HepG2 (cell line): ENCODE measurements around the gene BLVRA. TPM values are rescaled to one million over a fixed set of nuclear protein-coding genes. Genes with fewer than 3 reads are reported as not detected.

ENCODE experiments used
- EHMT2 ChIP-seq: fragments of 200-600 bp; sonication (generic); IDR thresholded peaks from 2 replicates; pipeline ENCODE4 v1.7.0; 2017; ENCODE audit warnings: antibody characterized with exemption, low read depth, low read length, borderline replicate concordance
- ELF3 ChIP-seq: IDR thresholded peaks from 2 replicates; pipeline ENCODE4 v1.6.1; 2016; ENCODE audit warnings: missing genetic modification reagents, missing compliant biosample characterization
- ELF4 ChIP-seq: sonication (generic); formaldehyde crosslinking; IDR thresholded peaks from 2 replicates; pipeline ENCODE4 v1.5.0; 2020; ENCODE audit warnings: missing genetic modification reagents, mild to moderate bottlenecking, moderate library complexity, borderline replicate concordance
- FLYWCH1 ChIP-seq: sonication (generic); formaldehyde crosslinking; IDR thresholded peaks from 2 replicates; pipeline ENCODE4 v1.8.1; 2023; ENCODE audit warnings: mild to moderate bottlenecking, missing genetic modification reagents
- HHEX ChIP-seq: IDR thresholded peaks from 2 replicates; pipeline ENCODE4 v1.6.1; 2016; ENCODE audit warnings: control low read depth
- MBD4 ChIP-seq: IDR thresholded peaks from 2 replicates; pipeline ENCODE4 v1.6.1; 2012; ENCODE audit warnings: low read length, inconsistent platforms, borderline replicate concordance
- MEF2D ChIP-seq: sonication (generic); formaldehyde crosslinking; IDR thresholded peaks from 2 replicates; pipeline ENCODE4 v1.5.1; 2020; ENCODE audit warnings: mild to moderate bottlenecking, missing genetic modification reagents
- NFATC3 ChIP-seq: sonication (generic); formaldehyde crosslinking; IDR thresholded peaks from 2 replicates; pipeline ENCODE4 v1.5.1; 2020; ENCODE audit warnings: mild to moderate bottlenecking, missing genetic modification reagents
- NFE2L1 ChIP-seq: sonication (generic); formaldehyde crosslinking; IDR thresholded peaks from 2 replicates; pipeline ENCODE4 v1.4.0; 2020; ENCODE audit warnings: missing genetic modification reagents, mild to moderate bottlenecking, borderline replicate concordance
- ONECUT2 ChIP-seq: sonication (generic); formaldehyde crosslinking; IDR thresholded peaks from 2 replicates; pipeline ENCODE4 v1.4.0; 2020; ENCODE audit warnings: missing genetic modification reagents
- PHB2 ChIP-seq: fragments of 450-650 bp; IDR thresholded peaks from 2 replicates; pipeline ENCODE4 v1.6.1; 2018; ENCODE audit not compliant: partially characterized antibody
- SETDB1 ChIP-seq: sonication (generic); formaldehyde crosslinking; IDR thresholded peaks from 2 replicates; pipeline ENCODE4 v1.5.1; 2020; ENCODE audit warnings: missing genetic modification reagents, mild to moderate bottlenecking, borderline replicate concordance
- SMAD1 ChIP-seq: sonication (generic); formaldehyde crosslinking; IDR thresholded peaks from 2 replicates; pipeline ENCODE4 v1.4.0; 2020; ENCODE audit warnings: missing genetic modification reagents, low read depth, mild to moderate bottlenecking, borderline replicate concordance
- SUZ12 ChIP-seq: fragments of 150-350 bp; IDR thresholded peaks from 2 replicates; pipeline ENCODE4 v1.6.1; 2014; ENCODE audit warnings: low read depth, low read length
- ZEB1 ChIP-seq: IDR thresholded peaks from 2 replicates; pipeline ENCODE4 v1.6.1; 2012; ENCODE audit warnings: mild to moderate bottlenecking, low read depth, inconsistent platforms; ENCODE audit not compliant: insufficient replicate concordance
- ZFP82 ChIP-seq: sonication (generic); formaldehyde crosslinking; IDR thresholded peaks from 2 replicates; pipeline ENCODE4 v1.5.1; 2020; ENCODE audit warnings: mild to moderate bottlenecking, missing genetic modification reagents, borderline replicate concordance
- ZMYM3 ChIP-seq: sonication (generic); formaldehyde crosslinking; IDR thresholded peaks from 2 replicates; pipeline ENCODE4 v1.5.1; 2020; ENCODE audit warnings: mild to moderate bottlenecking, missing genetic modification reagents
- ZNF17 ChIP-seq: sonication (generic); formaldehyde crosslinking; IDR thresholded peaks from 2 replicates; pipeline ENCODE4 v1.5.0; 2020; ENCODE audit warnings: mild to moderate bottlenecking, missing genetic modification reagents
- ZNF20 ChIP-seq: sonication (generic); formaldehyde crosslinking; IDR thresholded peaks from 2 replicates; pipeline ENCODE4 v1.4.0; 2020; ENCODE audit warnings: mild to moderate bottlenecking, moderate library complexity, missing genetic modification reagents
- ZNF207 ChIP-seq: fragments of 450-650 bp; IDR thresholded peaks from 2 replicates; pipeline ENCODE4 v1.6.1; 2016; ENCODE audit warnings: antibody characterized with exemption, borderline replicate concordance
- ZNF350 ChIP-seq: sonication (generic); formaldehyde crosslinking; IDR thresholded peaks from 2 replicates; pipeline ENCODE4 v1.4.0; 2020; ENCODE audit warnings: mild to moderate bottlenecking, low read depth, missing genetic modification reagents, borderline replicate concordance
- ZNF432 ChIP-seq: sonication (generic); formaldehyde crosslinking; IDR thresholded peaks from 2 replicates; pipeline ENCODE4 v1.5.0; 2020; ENCODE audit warnings: missing genetic modification reagents, mild to moderate bottlenecking, borderline replicate concordance
- ZNF577 ChIP-seq: sonication (generic); formaldehyde crosslinking; IDR thresholded peaks from 2 replicates; pipeline ENCODE4 v1.4.0; 2020; ENCODE audit warnings: mild to moderate bottlenecking, low read depth, missing genetic modification reagents, borderline replicate concordance
- ZNF746 ChIP-seq: sonication (generic); formaldehyde crosslinking; IDR thresholded peaks from 2 replicates; pipeline ENCODE4 v1.8.0; 2022; ENCODE audit warnings: mild to moderate bottlenecking, missing genetic modification reagents
- ZNF749 ChIP-seq: sonication (generic); formaldehyde crosslinking; IDR thresholded peaks from 2 replicates; pipeline ENCODE4 v1.8.0; 2022; ENCODE audit warnings: mild to moderate bottlenecking, missing genetic modification reagents, moderate library complexity, borderline replicate concordance
- ZNF775 ChIP-seq: sonication (generic); formaldehyde crosslinking; IDR thresholded peaks from 2 replicates; pipeline ENCODE4 v1.4.0; 2020; ENCODE audit warnings: missing genetic modification reagents, mild to moderate bottlenecking, moderate library complexity, borderline replicate concordance
- ZNF788 ChIP-seq: sonication (generic); formaldehyde crosslinking; IDR thresholded peaks from 2 replicates; pipeline ENCODE4 v1.5.0; 2020; ENCODE audit warnings: mild to moderate bottlenecking, missing genetic modification reagents, borderline replicate concordance
- polyA plus RNA-seq, 8 experiments: library from polyadenylated mRNA; depleted of rRNA in 3 of 8; stranded (reverse) in 7 of 8; unstranded in 1 of 8; fragments of >200 nt; fragmentation: Illumina TruSeq in 4 of 8; extraction: Trizol in 4 of 8; gene quantifications; 2 replicates each; pipeline versions ENCODE4 v1.2.1 to v1.2.3, GENCODE V29; 2011 to 2016; ENCODE audit warnings: low read depth in 4 of 8, missing spikeins in 1 of 8, mixed read lengths in 1 of 8; ENCODE audit not compliant: insufficient read depth in 1 of 8
- total RNA-seq, 5 experiments: library from RNA; depleted of rRNA; stranded (reverse); fragments of >200 nt; fragmentation: Illumina TruSeq; extraction: Trizol; gene quantifications; 2 replicates each; pipeline ENCODE4 v1.2.3, GENCODE V29; 2016; ENCODE audit warnings: low read depth in 1 of 5
- TF ChIP-seq, protein P1 (sequence below): sonication (generic); formaldehyde crosslinking; IDR thresholded peaks from 2 replicates; pipeline ENCODE4 v1.4.0; 2020; ENCODE audit warnings: missing genetic modification reagents
- TF ChIP-seq, protein P2 (sequence below): sonication (generic); formaldehyde crosslinking; IDR thresholded peaks from 2 replicates; pipeline ENCODE4 v1.8.1; 2023; ENCODE audit warnings: missing genetic modification reagents, mild to moderate bottlenecking, borderline replicate concordance

Gene BLVRA
- total and polyA plus RNA-seq, 2 of the 13 experiments (the other 11 are each of a cell fraction or from before 2014, with no cell fraction given): 39.2 to 64.2 TPM

GRCh38 chr7:43764807-43765491, 6.5 kb downstream of the BLVRA start (continued):
- no peak for TF ChIP-seq ELF3 (CRISPR knock-in tag)
- no peak for TF ChIP-seq SETDB1 (CRISPR knock-in tag)
- TF ChIP-seq EHMT2: no peak
- TF ChIP-seq ZNF577 (CRISPR knock-in tag): no peak
- TF ChIP-seq MEF2D (CRISPR knock-in tag): no peak
- TF ChIP-seq ZNF20 (CRISPR knock-in tag): no peak
- no peak for TF ChIP-seq ELF4 (CRISPR knock-in tag)
- TF ChIP-seq ZNF788 (CRISPR knock-in tag): peak; percentile 52; the same call in 1 of the 2 replicates
- no peak for TF ChIP-seq ONECUT2 (CRISPR knock-in tag)
- no peak for TF ChIP-seq ZNF350 (CRISPR knock-in tag)
- TF ChIP-seq HHEX (CRISPR knock-in tag): no peak
- TF ChIP-seq SMAD1: no peak
- 0 out of 2 replicates have a peak, but pooled peaks have one; percentile 53 for TF ChIP-seq ZMYM3 (CRISPR knock-in tag)
- TF ChIP-seq MBD4: peak; percentile 73; the same call in 1 of the 2 replicates
- TF ChIP-seq ZFP82 (CRISPR knock-in tag): no peak
- TF ChIP-seq ZNF17 (CRISPR knock-in tag): no peak
- TF ChIP-seq ZNF749 (CRISPR knock-in tag): no peak
- TF ChIP-seq ZNF207: no peak
- TF ChIP-seq, protein P1, sequence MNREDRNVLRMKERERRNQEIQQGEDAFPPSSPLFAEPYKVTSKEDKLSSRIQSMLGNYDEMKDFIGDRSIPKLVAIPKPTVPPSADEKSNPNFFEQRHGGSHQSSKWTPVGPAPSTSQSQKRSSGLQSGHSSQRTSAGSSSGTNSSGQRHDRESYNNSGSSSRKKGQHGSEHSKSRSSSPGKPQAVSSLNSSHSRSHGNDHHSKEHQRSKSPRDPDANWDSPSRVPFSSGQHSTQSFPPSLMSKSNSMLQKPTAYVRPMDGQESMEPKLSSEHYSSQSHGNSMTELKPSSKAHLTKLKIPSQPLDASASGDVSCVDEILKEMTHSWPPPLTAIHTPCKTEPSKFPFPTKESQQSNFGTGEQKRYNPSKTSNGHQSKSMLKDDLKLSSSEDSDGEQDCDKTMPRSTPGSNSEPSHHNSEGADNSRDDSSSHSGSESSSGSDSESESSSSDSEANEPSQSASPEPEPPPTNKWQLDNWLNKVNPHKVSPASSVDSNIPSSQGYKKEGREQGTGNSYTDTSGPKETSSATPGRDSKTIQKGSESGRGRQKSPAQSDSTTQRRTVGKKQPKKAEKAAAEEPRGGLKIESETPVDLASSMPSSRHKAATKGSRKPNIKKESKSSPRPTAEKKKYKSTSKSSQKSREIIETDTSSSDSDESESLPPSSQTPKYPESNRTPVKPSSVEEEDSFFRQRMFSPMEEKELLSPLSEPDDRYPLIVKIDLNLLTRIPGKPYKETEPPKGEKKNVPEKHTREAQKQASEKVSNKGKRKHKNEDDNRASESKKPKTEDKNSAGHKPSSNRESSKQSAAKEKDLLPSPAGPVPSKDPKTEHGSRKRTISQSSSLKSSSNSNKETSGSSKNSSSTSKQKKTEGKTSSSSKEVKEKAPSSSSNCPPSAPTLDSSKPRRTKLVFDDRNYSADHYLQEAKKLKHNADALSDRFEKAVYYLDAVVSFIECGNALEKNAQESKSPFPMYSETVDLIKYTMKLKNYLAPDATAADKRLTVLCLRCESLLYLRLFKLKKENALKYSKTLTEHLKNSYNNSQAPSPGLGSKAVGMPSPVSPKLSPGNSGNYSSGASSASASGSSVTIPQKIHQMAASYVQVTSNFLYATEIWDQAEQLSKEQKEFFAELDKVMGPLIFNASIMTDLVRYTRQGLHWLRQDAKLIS (CRISPR knock-in tag): no peak
- TF ChIP-seq ZEB1: peak; percentile 59
- TF ChIP-seq ZNF775 (CRISPR knock-in tag): no peak
- TF ChIP-seq NFATC3 (CRISPR knock-in tag): no peak
- TF ChIP-seq PHB2: no peak
- no peak for TF ChIP-seq NFE2L1
- TF ChIP-seq SUZ12: no peak
- TF ChIP-seq FLYWCH1 (CRISPR knock-in tag): no peak
- no peak for TF ChIP-seq ZNF432 (CRISPR knock-in tag)
- TF ChIP-seq, protein P2, sequence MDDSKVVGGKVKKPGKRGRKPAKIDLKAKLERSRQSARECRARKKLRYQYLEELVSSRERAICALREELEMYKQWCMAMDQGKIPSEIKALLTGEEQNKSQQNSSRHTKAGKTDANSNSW: no peak
- no peak for TF ChIP-seq ZNF746 (CRISPR knock-in tag)
